Keratinocyte (primary cell): ENCODE measurements around the gene ERV3-1.
"Not testable (repeated sequence)": the region's sequence is repeated elsewhere in the genome, so short reads cannot be mapped to it uniquely, and the experiment has no call there.

Experiments
- CTCF ChIP-seq, 3 experiments: IDR thresholded peaks in 1 of 3; conservative IDR thresholded peaks in 1 of 3; optimal IDR thresholded peaks in 1 of 3; 2 replicates in 2 of 3; 3 replicates in 1 of 3; pipeline versions ENCODE3 to v1.5.1; 2011; ENCODE audit warnings: low read length in 3 of 3, mild to moderate bottlenecking in 3 of 3, moderate library complexity in 2 of 3, control low read depth in 1 of 3, inconsistent platforms in 1 of 3; ENCODE audit not compliant: insufficient read depth in 2 of 3; ENCODE audit errors: extremely low read depth in 1 of 3
- EZH2 ChIP-seq: IDR thresholded peaks from one replicate; pipeline ENCODE4 v1.6.1; 2012; ENCODE audit warnings: inconsistent platforms, mild to moderate bottlenecking, low read length, moderate library complexity

- not testable (repeated sequence) for TF ChIP-seq CTCF (optimal IDR thresholded peaks at IDR 0.05 in 1 of 3, IDR thresholded peaks at IDR 0.05 in 1 of 3, conservative IDR thresholded peaks at IDR 0.05 in 1 of 3; ENCODE audit: extremely low read depth in 1 of 3, insufficient read depth in 2 of 3, low read length in 3 of 3); EZH2
Measured at GRCh38 chr7:64944667-64945502, 61.6 kb downstream of the ERV3-1 start.
